ENCODE data around the gene EPGN.

- TF ChIP-seq POLR2A (IDR thresholded peaks at IDR 0.05; ENCODE audit: low read depth, low read length) (no peak), POLR2AphosphoS5 (IDR thresholded peaks at IDR 0.05; ENCODE audit: low read depth, low read length) (no peak)
Observed at GRCh38 chr4:74260036-74260435, 48.2 kb upstream of the EPGN start.
